ENCODE data around the gene MAPK1IP1L. TPM values are rescaled to one million over a fixed set of nuclear protein-coding genes. Genes with fewer than 3 reads are reported as not detected.

The MAPK1IP1L gene
- polyA plus RNA-seq, 6 donors from 2014 or later = 104 to 140 (median 117) TPM

DNA sequence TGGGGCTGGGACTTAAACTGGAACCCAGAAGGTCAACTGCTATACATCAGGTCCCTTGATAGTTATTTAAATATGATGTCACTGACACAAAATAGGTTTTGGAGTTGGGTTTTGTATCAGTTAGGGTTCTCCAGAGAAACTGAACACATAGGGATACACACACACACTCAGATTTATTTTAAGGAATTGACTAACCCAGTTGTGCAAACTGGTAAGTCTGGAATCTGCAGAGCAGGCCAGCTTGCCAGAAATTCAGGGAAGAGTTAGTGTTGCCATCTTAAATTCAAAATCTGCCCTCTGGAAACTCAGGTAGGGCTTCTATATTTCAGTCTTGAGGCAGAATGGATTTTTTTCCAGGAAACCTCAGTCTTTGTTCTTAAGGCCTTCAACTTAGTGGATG, 36.9 kb downstream of the MAPK1IP1L start:
- H3K9me3 Mint-ChIP-seq = no peaks in the 10 kb centered on the region
- no peak for ATAC-seq (ENCODE audit: low read depth in 2 of 2)
- H3K4me1 Mint-ChIP-seq = peaks cover 0 to 4% (median 2%) of the 10 kb centered on the region in 3 donors

DNA sequence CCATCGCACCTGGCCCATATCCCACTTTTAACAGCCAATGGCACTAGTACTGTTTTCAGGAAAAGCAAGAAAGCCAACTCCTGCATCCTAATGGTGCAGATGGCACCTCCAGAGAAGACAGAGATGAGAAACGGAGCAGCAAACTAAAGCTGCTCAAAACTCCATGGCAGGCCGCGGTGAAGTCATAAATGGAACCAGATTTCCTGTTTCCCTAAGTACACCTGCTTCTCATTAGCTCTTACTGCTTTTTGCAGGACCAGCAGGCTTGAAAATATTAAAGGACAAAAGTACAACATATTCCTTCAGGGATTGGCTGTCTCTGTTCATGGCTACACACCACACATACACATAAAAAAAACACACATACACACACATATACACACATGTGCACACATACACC, 40.9 kb downstream of the MAPK1IP1L start:
- Mint-ChIP-seq H3K4me1 (peaks cover 0 to 6% (median 4%) of the 10 kb centered on the region in 3 donors), H3K36me3 (no peaks in the 10 kb centered on the region), H3K27ac (no peak overlapping the region), H3K4me3 (no peak overlapping the region), H3K9me3 (no peaks in the 10 kb centered on the region), H3K27me3 (no peaks in the 10 kb centered on the region)
- DNase-seq (no peak), ATAC-seq (ENCODE audit: low read depth in 2 of 2) (no peak)

More for the DNA sequence above, 36.9 kb downstream of the MAPK1IP1L start:
- Mint-ChIP-seq H3K27ac (no peak overlapping the region), H3K36me3 (no peaks in the 10 kb centered on the region), H3K27me3 (no peaks in the 10 kb centered on the region), H3K4me3 (no peak overlapping the region)
- no peak for DNase-seq

DNA sequence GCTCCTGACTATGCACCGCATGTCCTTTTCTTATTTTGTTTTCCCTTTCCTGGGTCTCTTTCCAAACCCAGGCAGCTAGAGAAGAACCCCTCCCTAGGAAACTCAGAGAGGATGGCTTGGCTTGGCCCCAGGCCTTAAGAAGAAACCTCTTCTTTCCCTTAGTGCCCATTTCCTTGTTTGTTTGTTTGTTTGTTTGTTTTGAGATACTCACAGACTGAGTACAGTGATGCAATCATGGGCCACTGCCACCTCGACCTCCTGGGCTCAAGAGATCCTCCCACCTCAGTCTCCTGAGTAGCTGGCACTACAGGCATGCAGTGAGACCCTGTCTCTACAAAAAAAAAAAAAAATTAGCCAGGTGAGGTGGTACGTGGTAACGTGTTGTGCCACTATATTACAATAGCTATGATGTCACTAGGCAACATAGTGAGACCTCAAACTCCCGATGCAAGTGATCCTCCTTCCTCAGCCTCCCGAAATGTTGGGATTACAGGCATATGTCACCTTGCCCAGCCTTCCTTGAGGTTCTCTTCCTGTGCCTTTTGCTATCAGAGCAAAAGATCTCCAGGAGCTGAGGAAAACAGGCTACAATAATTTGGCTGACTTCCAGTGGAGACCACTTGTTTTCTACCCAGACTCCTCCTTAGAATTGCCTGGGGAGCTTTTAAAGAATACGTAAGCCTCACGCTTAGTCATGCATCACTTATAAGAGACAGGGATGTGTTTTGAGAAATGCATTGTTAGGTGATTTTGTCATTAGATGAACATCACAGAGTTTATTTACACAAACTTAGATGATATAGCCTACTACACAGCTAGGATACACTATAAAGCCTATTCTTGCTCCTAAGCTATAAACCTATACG, 43.1 kb downstream of the MAPK1IP1L start:
- H3K4me3 Mint-ChIP-seq = no peak overlapping the region
- ATAC-seq (ENCODE audit: low read depth in 2 of 2) (no peak), DNase-seq (no peak)
- no peaks in the 10 kb centered on the region for H3K9me3 Mint-ChIP-seq
- no peaks in the 10 kb centered on the region for H3K36me3 Mint-ChIP-seq
- H3K27ac Mint-ChIP-seq = peak overlapping the region in 1 of 6 donors; percentile 26
- peaks cover 9 to 23% (median 9%) of the 10 kb centered on the region in 3 donors for H3K4me1 Mint-ChIP-seq
- H3K27me3 Mint-ChIP-seq = no peaks in the 10 kb centered on the region

DNA sequence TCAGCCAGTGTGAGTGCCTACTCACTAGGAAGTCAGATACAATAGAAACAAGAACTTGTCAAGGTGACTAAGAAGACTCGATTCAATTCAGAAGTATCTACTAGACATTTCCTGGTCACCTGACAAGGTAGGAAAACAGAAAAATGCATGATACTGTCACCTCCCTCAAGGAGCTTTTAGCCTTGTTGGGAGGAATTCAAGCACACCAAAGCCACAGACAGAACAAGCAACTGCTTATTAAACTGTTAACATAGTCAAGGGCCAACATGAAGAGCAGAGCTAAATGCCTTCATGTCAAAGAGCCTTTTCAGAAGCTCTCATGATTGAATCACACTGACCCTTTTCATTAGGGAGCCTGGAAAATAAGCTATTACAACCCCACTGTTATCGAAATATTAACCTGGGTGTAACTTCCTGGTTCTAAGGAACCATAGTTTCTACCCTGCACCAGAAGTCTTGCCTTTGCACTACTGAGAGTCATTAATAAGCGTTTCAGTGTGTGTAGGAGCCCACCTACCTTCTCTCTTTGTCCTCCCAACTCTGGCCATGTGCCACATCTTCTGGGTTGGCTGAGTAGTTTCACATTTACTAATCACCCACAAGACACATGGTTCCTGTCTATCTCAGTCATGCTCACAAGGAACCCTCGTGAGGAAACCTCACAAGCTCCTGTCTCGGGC, 46.6 kb downstream of the MAPK1IP1L start:
- Mint-ChIP-seq H3K4me1 (peaks cover 15 to 34% (median 20%) of the 10 kb centered on the region in 3 donors), H3K27ac (peak overlapping the region; percentile 3 to 97 (median 74)), H3K27me3 (no peaks in the 10 kb centered on the region), H3K36me3 (no peaks in the 10 kb centered on the region), H3K9me3 (no peaks in the 10 kb centered on the region), H3K4me3 (peak overlapping the region in 4 of 8 donors; percentile 4 to 67 (median 52))
- DNase-seq = peak; percentile 16
- ATAC-seq (ENCODE audit: low read depth in 2 of 2) = peak; percentile 47 to 53

DNA sequence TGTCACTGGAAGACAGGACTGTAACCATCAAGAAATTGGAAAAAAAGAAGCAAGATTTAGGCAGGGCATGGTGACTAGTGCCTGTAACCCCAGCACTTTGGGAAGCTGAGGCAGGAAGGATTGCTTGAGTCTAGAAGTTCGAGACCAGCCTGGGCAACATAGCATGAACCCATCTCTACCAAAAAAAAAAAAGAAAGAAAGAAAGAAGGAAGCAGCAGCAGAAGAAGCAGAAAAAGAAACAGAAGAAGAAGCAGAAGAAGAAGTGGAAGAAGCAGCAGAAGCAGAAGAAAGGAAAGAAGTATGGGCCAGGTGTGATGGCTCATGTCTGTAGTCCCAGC, 47.1 kb downstream of the MAPK1IP1L start:
- Mint-ChIP-seq H3K9me3 (no peaks in the 10 kb centered on the region), H3K36me3 (no peaks in the 10 kb centered on the region), H3K4me3 (peak overlapping the region in 4 of 8 donors; percentile 4 to 67 (median 52)), H3K4me1 (peaks cover 17 to 39% (median 23%) of the 10 kb centered on the region in 3 donors), H3K27ac (peak overlapping the region; percentile 3 to 97 (median 74)), H3K27me3 (no peaks in the 10 kb centered on the region)
- no peak for ATAC-seq (ENCODE audit: low read depth in 2 of 2)
- no peak for DNase-seq

DNA sequence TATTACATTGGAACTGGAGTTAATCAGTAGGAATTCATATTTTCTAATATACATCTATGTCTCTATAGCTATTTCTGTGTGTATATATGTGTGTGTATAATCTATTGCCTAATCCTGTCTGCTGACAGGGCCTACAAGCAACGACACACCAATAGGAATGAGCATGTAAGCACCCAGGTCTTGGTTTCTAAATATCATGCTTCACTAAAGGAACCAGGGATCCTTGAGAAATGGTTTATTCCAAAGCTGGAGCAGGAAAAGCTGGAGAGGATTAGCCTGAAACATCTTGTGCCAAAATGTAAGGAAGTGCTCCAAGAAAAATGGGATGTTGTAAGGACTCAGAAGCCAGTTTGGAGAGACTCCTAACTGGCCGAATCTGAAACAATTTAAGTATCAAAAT, 48.3 kb downstream of the MAPK1IP1L start:
- Mint-ChIP-seq H3K4me3 (no peak overlapping the region), H3K36me3 (peaks cover 0 to 6% of the 10 kb centered on the region in 2 donors), H3K27me3 (no peaks in the 10 kb centered on the region), H3K9me3 (peaks cover 0 to 5% (median 0%) of the 10 kb centered on the region in 7 donors), H3K27ac (no peak overlapping the region), H3K4me1 (peaks cover 21 to 48% (median 23%) of the 10 kb centered on the region in 3 donors)
- ATAC-seq (ENCODE audit: low read depth in 2 of 2) (no peak), DNase-seq (no peak)

DNA sequence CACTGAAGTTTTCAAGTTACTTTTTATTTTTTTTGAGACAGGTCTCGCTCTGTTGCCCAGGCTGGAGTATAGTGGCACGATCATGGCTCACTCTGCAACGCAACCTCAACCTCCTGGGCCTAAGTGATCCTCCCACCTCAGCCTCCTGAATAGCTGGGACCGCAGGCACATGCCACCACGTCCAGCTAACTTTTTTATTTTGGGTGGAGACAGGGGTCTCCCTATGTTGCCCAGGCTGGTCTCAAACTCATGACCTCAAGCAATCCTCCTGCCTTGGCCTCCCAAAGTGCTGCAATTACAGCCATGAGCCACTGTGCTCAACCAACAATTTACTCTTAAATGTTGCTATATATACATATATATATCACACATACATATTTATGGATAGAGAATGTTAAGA, 50.3 kb downstream of the MAPK1IP1L start:
- peak overlapping the region in 1 of 6 donors; percentile 53 for H3K27ac Mint-ChIP-seq
- peaks cover 0 to 6% of the 10 kb centered on the region in 2 donors for H3K36me3 Mint-ChIP-seq
- peaks cover 0 to 5% (median 0%) of the 10 kb centered on the region in 7 donors for H3K9me3 Mint-ChIP-seq
- no peak for ATAC-seq (ENCODE audit: low read depth in 2 of 2)
- H3K27me3 Mint-ChIP-seq = no peaks in the 10 kb centered on the region
- H3K4me1 Mint-ChIP-seq = peaks cover 21 to 48% (median 23%) of the 10 kb centered on the region in 3 donors
- DNase-seq = no peak
- peak overlapping the region in 1 of 8 donors; percentile 12 for H3K4me3 Mint-ChIP-seq

DNA sequence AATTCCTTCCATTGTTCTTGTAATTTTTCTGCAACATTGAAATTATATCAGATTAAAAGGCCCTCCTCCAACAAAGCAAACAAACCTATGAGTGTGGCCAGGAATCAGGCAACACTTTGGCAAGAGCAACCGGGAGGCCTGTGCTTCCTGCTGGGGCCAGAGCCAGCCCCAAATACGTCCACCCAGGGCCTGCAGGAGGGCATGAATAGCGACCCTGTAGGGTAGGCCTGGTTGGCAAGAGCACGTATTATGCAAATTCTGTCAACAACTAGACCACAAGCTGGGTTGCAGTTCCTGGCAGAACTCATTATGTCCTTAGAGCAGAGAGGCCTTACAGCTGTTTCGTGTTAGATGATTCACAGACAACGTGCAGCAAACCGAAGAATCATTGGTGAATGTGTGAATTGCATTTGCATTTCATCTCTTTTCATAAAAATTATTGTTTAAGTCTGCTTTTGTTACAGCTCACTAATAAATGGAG, 50.7 kb downstream of the MAPK1IP1L start:
- DNase-seq = peak; percentile 40
- Mint-ChIP-seq H3K4me3 (peak overlapping the region in 3 of 8 donors; percentile 12 to 32 (median 25)), H3K9me3 (peaks cover 0 to 5% (median 0%) of the 10 kb centered on the region in 7 donors), H3K27me3 (no peaks in the 10 kb centered on the region), H3K27ac (peak overlapping the region in 2 of 6 donors; percentile 49 to 86), H3K36me3 (peaks cover 0 to 6% of the 10 kb centered on the region in 2 donors), H3K4me1 (peaks cover 21 to 46% (median 23%) of the 10 kb centered on the region in 3 donors)
- ATAC-seq (ENCODE audit: low read depth in 2 of 2) = peak; percentile 88 to 94

DNA sequence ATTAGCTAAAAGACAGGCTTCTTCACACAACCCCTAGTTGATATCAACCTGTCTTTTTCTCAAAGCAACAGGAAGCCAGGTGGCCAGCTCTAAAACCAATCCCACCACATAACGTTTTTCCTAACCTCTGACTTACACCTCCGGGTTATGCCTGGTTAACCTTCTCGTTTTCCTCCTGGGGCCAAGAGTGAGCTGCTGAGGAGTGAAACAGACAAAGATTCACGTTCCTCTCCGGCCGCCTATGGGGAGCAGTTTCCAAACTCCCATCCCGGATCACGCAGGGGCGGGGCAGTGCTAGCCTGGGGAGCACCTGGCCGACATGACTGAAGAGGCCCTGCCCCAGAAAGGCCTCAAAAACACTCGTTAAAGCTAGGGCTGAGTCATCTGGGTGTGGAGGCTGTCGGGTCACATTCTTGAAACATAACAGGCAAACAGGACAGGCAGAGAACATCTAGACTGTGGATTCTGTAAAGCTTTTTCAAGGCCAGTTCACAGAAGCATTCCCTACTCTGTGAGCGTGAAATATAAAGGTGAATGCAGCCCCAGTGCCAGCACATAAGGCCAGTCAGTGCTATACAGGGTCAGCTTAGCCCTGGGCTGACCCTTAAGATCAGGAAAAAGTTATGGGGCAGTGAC, 51.7 kb downstream of the MAPK1IP1L start:
- no peaks in the 10 kb centered on the region for H3K27me3 Mint-ChIP-seq
- H3K4me3 Mint-ChIP-seq = peak overlapping the region in 1 of 8 donors; percentile 24
- peaks cover 0 to 5% (median 0%) of the 10 kb centered on the region in 7 donors for H3K9me3 Mint-ChIP-seq
- peaks cover 0 to 6% of the 10 kb centered on the region in 2 donors for H3K36me3 Mint-ChIP-seq
- H3K27ac Mint-ChIP-seq = peak overlapping the region in 2 of 6 donors; percentile 16 to 49
- DNase-seq (no peak), ATAC-seq (ENCODE audit: low read depth in 2 of 2) (no peak)
- H3K4me1 Mint-ChIP-seq = peaks cover 21 to 37% (median 22%) of the 10 kb centered on the region in 3 donors

DNA sequence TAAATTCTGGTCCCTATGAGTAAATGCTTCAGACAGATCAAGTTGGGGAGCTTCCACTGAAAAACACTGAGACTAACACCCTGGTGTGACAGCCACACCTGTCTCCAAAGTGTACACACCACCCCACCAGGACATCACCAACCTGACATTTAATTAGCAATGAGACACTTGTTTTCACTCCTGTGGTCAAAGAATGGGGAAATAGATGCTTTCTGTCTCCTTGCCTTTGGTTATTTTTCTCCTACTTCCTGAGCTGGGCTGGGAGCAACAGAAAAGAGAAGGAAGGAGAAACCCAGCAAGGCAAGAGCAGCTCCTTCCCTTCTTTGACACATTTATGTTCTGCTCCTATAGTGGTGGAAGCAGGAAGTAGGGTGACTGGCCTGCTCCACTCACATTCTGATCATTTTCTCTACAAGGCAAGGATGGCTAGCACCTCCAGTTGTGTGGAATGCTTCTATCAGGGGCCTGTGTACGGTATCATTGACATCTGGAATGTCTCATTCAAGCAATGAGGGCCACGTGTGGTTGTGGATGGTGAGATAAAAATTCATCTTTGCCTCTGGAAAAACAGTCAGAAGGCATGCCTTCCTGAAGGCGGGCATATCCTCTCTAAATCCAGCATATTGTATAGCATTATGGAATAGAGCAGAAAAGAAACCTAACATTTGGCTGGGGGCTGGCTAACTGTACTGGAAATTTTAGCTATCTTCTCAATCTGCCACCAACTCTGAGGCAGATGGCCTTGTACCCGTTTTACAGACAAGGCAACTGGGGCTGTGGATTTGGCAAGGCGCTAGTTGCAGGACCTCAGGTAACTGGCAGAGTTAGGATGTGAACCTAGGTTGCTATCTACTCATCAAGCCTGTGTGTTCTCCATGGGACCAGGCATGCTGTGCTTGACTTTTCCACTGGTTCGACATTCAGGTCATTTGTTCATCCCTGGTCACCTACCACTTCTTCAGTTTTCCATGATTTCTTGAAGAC, 52.8 kb downstream of the MAPK1IP1L start:
- H3K4me3 Mint-ChIP-seq = no peak overlapping the region
- no peak for ATAC-seq (ENCODE audit: low read depth in 2 of 2)
- peak overlapping the region in 2 of 6 donors; percentile 11 to 77 for H3K27ac Mint-ChIP-seq
- peaks cover 0 to 6% of the 10 kb centered on the region in 2 donors for H3K36me3 Mint-ChIP-seq
- H3K27me3 Mint-ChIP-seq = no peaks in the 10 kb centered on the region
- no peak for DNase-seq
- H3K9me3 Mint-ChIP-seq = peaks cover 0 to 5% (median 0%) of the 10 kb centered on the region in 7 donors
- peaks cover 14 to 25% (median 15%) of the 10 kb centered on the region in 3 donors for H3K4me1 Mint-ChIP-seq

DNA sequence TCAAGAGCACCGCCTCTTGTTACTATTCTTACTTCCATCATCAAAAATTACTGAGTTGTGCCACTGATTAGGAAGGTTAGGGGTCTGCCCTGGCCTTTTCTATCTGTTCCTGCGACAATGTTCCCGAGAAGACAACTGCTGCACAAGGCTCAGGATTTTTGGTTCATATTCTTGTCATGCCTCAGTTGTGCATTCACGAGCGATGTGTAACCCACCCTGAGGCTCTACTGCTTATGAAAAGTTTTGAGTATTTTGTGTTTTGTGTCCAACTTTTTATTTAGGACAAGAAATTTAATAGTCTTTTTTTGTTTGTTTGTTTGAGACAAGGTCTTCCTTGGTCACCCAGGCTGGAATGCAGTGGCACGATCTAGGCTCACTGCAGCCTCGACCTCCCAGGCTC, 54.5 kb downstream of the MAPK1IP1L start:
- DNase-seq = no peak
- Mint-ChIP-seq H3K9me3 (peaks cover 0 to 5% (median 0%) of the 10 kb centered on the region in 7 donors), H3K4me1 (peaks cover 10 to 25% (median 14%) of the 10 kb centered on the region in 3 donors), H3K4me3 (no peak overlapping the region), H3K27me3 (no peaks in the 10 kb centered on the region), H3K36me3 (peaks cover 0 to 6% of the 10 kb centered on the region in 2 donors), H3K27ac (no peak overlapping the region)
- no peak for ATAC-seq (ENCODE audit: low read depth in 2 of 2)

Data from naive B cell (primary cell).